ENCODE measurements around the gene DHRS12.
"Not testable (repeated sequence)": the region's sequence is repeated elsewhere in the genome, so short reads cannot be mapped to it uniquely, and the experiment has no call there.

Gene DHRS12

DNA sequence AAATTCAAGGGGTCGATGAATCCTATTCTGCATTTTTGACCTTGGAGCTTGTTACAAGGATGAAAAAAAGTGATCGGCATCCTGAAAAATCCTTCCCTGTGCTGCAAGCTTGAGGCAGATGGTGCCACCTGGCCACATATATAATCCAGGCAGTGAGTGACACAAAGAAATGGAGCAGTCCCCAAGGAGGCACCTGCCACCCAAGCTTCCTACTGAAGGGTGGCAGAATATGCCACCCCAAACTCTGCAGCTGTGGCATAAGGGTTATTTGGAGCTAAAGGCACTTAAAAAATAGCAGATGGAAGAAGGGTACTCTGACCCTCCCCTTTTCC is 25.6 kb upstream of the DHRS12 start:
- DNase-seq (ENCODE audit: low read depth, low spot score), result no peak
- no peak overlapping the region for H3K4me3 ChIP-seq (ENCODE audit: low read depth, low read length)
- TF ChIP-seq, protein P1, sequence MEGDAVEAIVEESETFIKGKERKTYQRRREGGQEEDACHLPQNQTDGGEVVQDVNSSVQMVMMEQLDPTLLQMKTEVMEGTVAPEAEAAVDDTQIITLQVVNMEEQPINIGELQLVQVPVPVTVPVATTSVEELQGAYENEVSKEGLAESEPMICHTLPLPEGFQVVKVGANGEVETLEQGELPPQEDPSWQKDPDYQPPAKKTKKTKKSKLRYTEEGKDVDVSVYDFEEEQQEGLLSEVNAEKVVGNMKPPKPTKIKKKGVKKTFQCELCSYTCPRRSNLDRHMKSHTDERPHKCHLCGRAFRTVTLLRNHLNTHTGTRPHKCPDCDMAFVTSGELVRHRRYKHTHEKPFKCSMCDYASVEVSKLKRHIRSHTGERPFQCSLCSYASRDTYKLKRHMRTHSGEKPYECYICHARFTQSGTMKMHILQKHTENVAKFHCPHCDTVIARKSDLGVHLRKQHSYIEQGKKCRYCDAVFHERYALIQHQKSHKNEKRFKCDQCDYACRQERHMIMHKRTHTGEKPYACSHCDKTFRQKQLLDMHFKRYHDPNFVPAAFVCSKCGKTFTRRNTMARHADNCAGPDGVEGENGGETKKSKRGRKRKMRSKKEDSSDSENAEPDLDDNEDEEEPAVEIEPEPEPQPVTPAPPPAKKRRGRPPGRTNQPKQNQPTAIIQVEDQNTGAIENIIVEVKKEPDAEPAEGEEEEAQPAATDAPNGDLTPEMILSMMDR (IDR thresholded peaks at IDR 0.05; ENCODE audit: insufficient read depth, low read length, missing control alignments), result no peak
- ChIA-PET CTCF (interaction anchor here (0.6 to 8.0 kb wide), 3 partner anchors 15 to 299 kb away, joined by 3 to 67 read pairs (median 5); partner anchors contain the start of gene NEK5), POLR2A (no interaction called here)

DNA sequence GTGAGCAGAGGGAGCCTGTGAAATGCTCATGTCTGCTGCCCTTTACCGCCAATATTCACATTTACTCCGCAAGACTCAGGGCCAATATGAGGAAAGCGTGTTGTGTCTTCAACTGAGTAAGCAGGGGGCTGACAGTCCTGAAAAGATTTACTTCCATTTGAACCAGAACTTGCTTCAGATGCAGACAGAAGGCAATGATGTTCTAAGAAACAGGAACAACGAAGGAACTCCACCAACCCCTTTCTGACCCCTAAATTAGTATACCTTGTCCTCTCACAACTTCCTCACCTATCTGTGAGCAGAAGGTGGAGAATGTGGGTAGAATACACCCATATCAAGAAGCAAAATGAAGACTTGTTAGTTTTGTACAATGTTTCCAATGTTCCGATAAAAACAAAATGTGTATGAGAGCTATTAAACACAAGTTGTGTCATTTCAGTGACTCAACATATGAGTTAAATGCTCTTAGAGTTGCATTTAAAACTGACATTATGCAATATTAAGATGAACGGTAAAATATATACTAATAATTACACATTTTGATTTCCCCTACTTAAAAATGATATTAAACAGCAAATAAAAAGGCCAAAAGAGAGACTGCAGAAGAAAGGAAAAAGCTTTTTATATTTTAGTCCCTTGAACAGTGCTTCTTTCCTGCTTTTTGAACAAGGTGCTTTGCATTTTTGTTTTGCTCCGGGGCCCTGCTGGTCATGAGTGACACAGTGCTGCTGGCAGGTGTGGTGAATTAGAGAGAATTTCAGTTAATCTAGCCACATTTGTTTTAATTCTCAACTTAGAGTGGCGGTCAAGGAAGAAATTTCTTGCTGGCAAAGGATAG is 25.0 kb upstream of the DHRS12 start:
- ChIA-PET POLR2A (no interaction called here), CTCF (interaction anchor here (1.1 to 8.0 kb wide), 2 partner anchors 14 to 300 kb away, joined by 5 to 67 read pairs; partner anchors contain the start of gene NEK5)
- H3K4me3 ChIP-seq (ENCODE audit: low read depth, low read length), result no peak overlapping the region
- DNase-seq (ENCODE audit: low read depth, low spot score), result no peak
- TF ChIP-seq, protein P1 (IDR thresholded peaks at IDR 0.05; ENCODE audit: insufficient read depth, low read length, missing control alignments), result no peak

DNA sequence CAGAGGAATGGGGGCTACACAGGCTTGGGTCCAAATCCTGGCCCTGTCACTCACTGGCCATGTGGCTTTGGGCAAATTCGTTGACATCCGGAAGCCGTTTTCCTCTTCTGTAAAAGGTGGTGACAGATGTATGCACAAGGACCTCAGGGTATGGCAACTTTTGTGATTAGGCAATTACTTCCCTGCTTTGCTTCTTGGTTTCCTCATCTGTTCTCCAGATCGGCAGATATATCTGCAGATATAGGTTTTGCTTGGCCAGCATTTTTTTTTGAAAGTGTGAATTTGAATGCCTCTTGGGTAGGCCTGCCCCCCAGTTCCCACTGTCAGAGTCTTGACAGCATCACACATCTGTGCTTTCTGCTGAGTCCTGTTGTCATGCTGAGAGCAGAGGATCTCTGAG is 23.3 kb upstream of the DHRS12 start:
- no peak overlapping the region for H3K4me3 ChIP-seq (ENCODE audit: low read depth, low read length)
- no peak for DNase-seq (ENCODE audit: low read depth, low spot score)
- POLR2A ChIA-PET, result no interaction called here
- CTCF ChIA-PET, result interaction anchor here (8.0 kb wide), 1 partner anchor 12 kb away, joined by 67 read pairs; no protein-coding TSS in a partner anchor
- TF ChIP-seq, protein P1 (IDR thresholded peaks at IDR 0.05; ENCODE audit: insufficient read depth, low read length, missing control alignments), result no peak

DNA sequence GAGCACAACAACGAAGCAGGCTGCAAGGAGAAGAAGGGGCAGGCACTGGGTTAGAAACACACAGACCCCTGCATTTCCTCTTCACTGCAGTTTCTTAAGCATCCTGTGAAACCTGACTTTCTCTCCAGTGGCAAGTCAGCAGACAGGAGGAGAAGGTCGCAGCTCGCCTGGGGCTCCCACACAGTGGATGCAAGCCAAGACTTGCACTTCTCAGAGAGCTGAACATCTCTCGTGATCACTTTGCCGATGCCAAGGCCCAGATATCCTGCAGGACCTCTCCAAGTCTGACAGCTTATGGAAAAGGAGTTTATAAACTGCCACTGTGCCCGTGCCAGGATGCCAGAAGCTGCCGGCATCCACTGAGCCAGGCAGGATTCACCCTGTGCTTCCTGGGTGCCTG is 22.6 kb upstream of the DHRS12 start:
- ChIA-PET POLR2A (no interaction called here), CTCF (interaction anchor here (3.0 to 8.0 kb wide), 2 partner anchors 12 kb away, joined by 9 to 67 read pairs; no protein-coding TSS in a partner anchor)
- no peak overlapping the region for H3K4me3 ChIP-seq (ENCODE audit: low read depth, low read length)
- TF ChIP-seq, protein P1 (IDR thresholded peaks at IDR 0.05; ENCODE audit: insufficient read depth, low read length, missing control alignments), result no peak
- no peak for DNase-seq (ENCODE audit: low read depth, low spot score)

DNA sequence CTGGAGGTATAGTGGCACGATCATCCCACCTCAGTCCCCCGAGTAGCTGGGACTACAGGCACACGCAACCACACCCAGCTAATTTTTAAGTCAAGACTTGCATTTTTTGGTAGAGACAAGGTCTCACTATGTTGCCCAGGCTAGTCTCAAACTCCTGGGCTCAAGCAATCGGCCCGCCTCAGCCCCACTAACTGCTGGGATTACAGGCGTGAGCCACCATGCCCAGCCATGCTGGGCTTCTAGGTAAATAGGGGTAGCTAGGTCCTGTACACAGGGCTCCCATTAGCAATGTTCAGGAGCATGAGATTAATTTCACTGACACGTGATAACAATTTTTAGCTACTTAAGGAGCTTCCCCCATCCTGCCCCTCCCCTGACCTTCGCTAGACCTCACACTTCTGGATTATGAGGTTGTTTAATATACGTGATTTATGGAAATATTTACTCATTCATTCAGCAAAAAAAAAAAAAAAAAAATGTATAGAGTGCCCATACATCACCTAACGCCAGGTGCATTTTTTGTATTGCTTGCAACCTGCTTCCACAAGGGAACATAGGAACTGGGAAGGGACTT is 21.8 kb upstream of the DHRS12 start:
- TF ChIP-seq, protein P1 (IDR thresholded peaks at IDR 0.05; ENCODE audit: insufficient read depth, low read length, missing control alignments), result no peak
- CTCF ChIA-PET, result interaction anchor here (3.0 to 8.0 kb wide), 2 partner anchors 11 to 12 kb away, joined by 9 to 67 read pairs; no protein-coding TSS in a partner anchor
- DNase-seq (ENCODE audit: low read depth, low spot score), result no peak
- POLR2A ChIA-PET, result no interaction called here
- H3K4me3 ChIP-seq (ENCODE audit: low read depth, low read length), result no peak overlapping the region

DNA sequence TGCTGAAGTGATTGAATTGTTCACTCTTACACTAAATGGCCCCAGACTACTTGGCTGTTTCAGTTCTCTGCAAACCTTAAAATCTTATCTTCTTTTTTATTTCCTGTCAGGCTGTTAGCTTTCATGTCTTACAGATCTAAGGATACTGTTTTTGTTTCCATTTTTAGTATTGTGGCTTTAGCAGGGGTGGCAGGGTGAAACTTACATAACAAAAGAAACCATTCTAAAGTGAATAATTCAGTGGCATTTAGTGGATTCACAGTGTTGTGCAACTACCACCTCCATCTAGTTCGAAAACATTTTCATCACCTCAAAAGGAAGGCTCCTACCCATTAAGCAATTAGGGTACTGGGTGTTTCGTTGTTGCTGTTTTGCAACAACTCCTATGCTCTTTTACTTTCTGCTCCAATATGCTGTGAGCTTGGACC is 21.2 kb upstream of the DHRS12 start:
- TF ChIP-seq, protein P1 (IDR thresholded peaks at IDR 0.05; ENCODE audit: insufficient read depth, low read length, missing control alignments), result no peak
- POLR2A ChIA-PET, result no interaction called here
- DNase-seq (ENCODE audit: low read depth, low spot score), result no peak
- H3K4me3 ChIP-seq (ENCODE audit: low read depth, low read length), result no peak overlapping the region
- CTCF ChIA-PET, result interaction anchor here (1.3 to 8.0 kb wide), 3 partner anchors 10 to 25 kb away, joined by 3 to 67 read pairs (median 9); no protein-coding TSS in a partner anchor

DNA sequence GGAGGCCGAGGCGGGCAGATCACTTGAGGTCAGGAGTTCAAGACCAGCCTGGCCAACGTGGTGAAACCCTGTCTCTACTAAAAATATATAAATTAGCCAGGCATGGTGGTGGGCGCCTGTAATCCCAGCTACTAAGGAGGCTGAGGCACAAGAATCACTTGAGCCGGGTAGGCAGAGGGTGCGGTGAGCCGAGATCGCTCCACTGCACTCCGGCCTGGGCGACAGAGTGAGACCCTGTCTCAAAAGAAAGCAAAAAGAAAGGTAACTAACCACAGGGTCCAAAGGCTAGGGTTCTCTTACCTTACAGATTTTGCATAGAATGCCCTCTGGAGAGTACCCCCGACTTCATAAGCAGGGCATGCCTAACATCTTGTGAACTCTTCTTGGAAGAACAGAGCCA is 20.7 kb upstream of the DHRS12 start:
- CTCF ChIA-PET, result interaction anchor here (1.3 to 8.0 kb wide), 3 partner anchors 10 to 25 kb away, joined by 3 to 67 read pairs (median 9); no protein-coding TSS in a partner anchor
- H3K4me3 ChIP-seq (ENCODE audit: low read depth, low read length); DNase-seq (ENCODE audit: low read depth, low spot score); POLR2A ChIA-PET: not testable (repeated sequence)
